Measurements from ENCODE around the gene SLC25A42.

Gene SLC25A42

GRCh38 chr19:19111136-19111835 is 47.5 kb downstream of the SLC25A42 start:
- Histone ChIP-seq H3K9ac (ENCODE audit: low read depth, low read length) (no peak overlapping the region), H3K27me3 (ENCODE audit: insufficient read depth, low read length) (no peaks in the 10 kb centered on the region), H3K27ac (ENCODE audit: low read length) (no peak overlapping the region), H3K36me3 (ENCODE audit: insufficient read depth, low read depth, low read length) (no peaks in the 10 kb centered on the region), H3K4me1 (ENCODE audit: insufficient read depth, low read length) (no peaks in the 10 kb centered on the region; the same call in 1 of the 2 replicates), H3K9me3 (ENCODE audit: insufficient read depth, low read depth, low read length) (no peaks in the 10 kb centered on the region), H3K4me3 (ENCODE audit: low read length) (no peak overlapping the region)

DNA sequence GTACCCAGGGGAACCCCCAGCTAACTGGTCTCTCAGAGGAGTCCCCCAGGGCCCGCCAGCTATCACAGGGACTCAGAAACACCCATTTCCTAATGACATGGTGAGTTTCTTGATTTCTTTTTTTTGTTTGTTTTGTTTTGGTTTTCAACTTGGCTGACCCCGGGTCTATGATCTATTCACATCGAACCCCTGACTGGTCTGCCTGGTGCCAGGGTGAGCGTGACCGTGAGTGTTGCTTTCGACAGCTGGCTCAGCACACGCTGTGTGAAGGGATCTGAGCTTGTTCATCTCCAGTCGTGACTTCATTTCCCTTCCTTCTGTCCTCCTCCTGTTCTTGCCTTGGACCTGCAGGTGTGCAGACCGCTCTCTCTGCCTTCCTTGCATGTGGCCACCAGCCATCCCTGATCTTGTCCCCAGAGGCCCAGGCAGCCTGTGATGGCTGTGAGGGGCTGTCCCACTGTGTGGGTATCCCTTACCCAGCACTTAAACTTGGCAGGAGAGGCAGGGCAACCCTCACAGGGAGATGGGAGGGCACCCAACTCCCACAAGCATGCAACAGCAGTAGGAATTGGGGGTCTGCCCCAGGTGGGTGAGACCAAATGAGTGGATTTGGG is 48.3 kb downstream of the SLC25A42 start:
- Histone ChIP-seq H3K36me3 (ENCODE audit: insufficient read depth, low read depth, low read length) (no peaks in the 10 kb centered on the region), H3K4me3 (ENCODE audit: low read length) (no peak overlapping the region), H3K4me1 (ENCODE audit: insufficient read depth, low read length) (no peaks in the 10 kb centered on the region; the same call in 1 of the 2 replicates), H3K27ac (ENCODE audit: low read length) (no peak overlapping the region), H3K9me3 (ENCODE audit: insufficient read depth, low read depth, low read length) (no peaks in the 10 kb centered on the region), H3K9ac (ENCODE audit: low read depth, low read length) (no peak overlapping the region), H3K27me3 (ENCODE audit: insufficient read depth, low read length) (no peaks in the 10 kb centered on the region)

- Histone ChIP-seq H3K27ac (ENCODE audit: low read length) (no peak overlapping the region), H3K9me3 (ENCODE audit: insufficient read depth, low read depth, low read length) (no peaks in the 10 kb centered on the region), H3K9ac (ENCODE audit: low read depth, low read length) (no peak overlapping the region), H3K4me1 (ENCODE audit: insufficient read depth, low read length) (no peaks in the 10 kb centered on the region; the same call in 1 of the 2 replicates), H3K4me3 (ENCODE audit: low read length) (no peak overlapping the region), H3K36me3 (ENCODE audit: insufficient read depth, low read depth, low read length) (no peaks in the 10 kb centered on the region), H3K27me3 (ENCODE audit: insufficient read depth, low read length) (no peaks in the 10 kb centered on the region)
Measured at GRCh38 chr19:19113040-19113626, 49.3 kb downstream of the SLC25A42 start.

GRCh38 chr19:19115954-19116353 is 52.2 kb downstream of the SLC25A42 start:
- Histone ChIP-seq H3K36me3 (ENCODE audit: insufficient read depth, low read depth, low read length) (peaks cover 13% of the 10 kb centered on the region; the same call in 1 of the 2 replicates), H3K4me1 (ENCODE audit: insufficient read depth, low read length) (peaks cover 5% of the 10 kb centered on the region; the same call in 1 of the 2 replicates), H3K9me3 (ENCODE audit: insufficient read depth, low read depth, low read length) (no peaks in the 10 kb centered on the region), H3K4me3 (ENCODE audit: low read length) (no peak overlapping the region), H3K27ac (ENCODE audit: low read length) (no peak overlapping the region), H3K27me3 (ENCODE audit: insufficient read depth, low read length) (no peaks in the 10 kb centered on the region), H3K9ac (ENCODE audit: low read depth, low read length) (no peak overlapping the region)

DNA sequence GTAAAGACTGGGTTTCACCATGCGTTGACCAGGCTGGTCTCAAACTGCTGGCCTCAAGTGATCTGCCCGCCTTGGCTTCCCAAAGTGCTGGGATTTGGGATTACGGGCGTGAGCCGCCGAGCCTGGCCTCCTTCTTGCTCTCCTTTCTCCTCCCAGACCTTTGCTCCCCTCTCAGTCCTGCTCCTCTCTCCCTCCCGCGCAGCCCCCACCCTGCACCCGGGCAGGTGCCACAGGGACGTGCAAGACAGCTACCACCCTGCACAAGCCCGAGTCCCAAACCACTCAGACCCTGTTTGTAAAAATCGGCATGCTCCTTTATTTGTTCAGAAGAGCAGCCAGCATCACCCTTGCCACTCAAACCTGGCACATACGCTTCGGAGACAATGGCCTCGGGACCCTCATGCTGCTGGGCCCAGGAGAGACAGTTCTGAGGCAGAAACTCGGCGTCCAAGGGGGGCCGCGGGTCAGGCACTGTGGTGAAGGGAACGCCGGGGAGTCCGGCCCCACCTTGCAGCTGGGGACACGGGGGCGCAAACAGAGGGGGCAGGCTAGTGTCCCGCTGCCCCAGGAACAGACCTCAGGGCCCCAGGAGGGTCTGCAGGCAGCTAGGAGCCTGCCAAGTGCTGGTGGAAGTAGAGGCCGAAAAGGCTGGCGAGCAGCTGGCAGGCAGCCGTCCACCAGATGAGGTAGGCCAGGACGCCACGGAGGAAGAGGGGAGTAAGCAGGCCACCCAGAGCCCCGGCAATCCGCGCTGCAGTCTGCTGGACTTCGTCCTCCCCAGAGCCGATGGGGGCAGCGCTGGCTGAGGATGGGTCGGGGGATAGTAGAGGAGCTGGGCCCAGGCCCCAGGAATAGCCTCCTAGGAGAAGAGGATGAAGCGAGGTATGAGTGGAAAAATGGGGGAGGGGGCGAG is 55.8 kb downstream of the SLC25A42 start:
- H3K9ac ChIP-seq (ENCODE audit: low read depth, low read length), result peak overlapping the region; percentile 45; the same call in 1 of the 2 replicates
- no peak overlapping the region for H3K27ac ChIP-seq (ENCODE audit: low read length)
- H3K36me3 ChIP-seq (ENCODE audit: insufficient read depth, low read depth, low read length), result peaks cover 13% of the 10 kb centered on the region; the same call in 1 of the 2 replicates
- no peaks in the 10 kb centered on the region for H3K9me3 ChIP-seq (ENCODE audit: insufficient read depth, low read depth, low read length)
- H3K4me1 ChIP-seq (ENCODE audit: insufficient read depth, low read length), result peaks cover 7% of the 10 kb centered on the region; the same call in 1 of the 2 replicates
- no peak overlapping the region for H3K4me3 ChIP-seq (ENCODE audit: low read length)
- H3K27me3 ChIP-seq (ENCODE audit: insufficient read depth, low read length), result no peaks in the 10 kb centered on the region

DNA sequence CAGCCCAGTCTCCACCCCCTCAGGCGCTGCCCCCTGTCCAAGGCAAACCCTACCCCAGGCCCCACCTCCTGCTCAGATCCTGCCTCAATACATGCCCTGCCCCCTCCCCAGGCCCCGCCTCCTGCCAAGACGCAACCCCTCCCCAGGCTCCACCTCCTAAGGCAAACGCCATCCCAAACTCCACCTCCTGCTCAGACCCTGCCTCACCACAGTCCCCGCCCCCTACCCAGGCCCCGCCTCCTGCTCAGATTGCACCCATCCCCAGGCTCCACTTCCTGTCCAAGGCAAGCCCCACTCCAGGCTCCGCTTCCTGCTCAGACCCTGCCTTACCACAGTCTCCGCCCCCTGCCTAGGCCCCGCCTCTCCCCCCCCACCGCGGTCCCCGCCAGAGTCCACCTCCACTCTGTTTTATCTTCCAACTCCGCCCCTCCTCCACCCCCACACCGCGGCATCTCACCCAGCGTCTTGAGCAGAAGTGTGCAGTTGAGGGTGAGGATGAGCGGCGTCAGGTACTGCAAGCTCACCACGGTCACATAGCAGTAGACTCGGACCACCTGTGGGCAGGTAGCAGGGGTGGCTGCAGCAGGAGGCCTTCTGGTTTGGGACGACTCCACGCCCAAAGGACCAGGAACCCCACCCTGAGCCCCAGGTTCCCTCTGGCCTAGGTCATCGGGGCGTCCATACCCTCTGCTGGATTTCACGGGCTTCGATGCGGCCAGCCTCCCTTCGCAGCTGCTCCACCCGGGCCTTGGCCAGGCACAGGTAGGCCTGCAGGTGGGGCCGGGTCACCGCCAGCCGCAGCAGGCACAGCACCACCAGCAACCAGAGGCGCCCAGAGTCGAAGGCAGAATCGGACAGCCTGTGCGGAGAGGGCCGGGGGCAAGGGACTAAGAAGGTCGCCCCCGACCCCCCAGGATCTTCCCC is 56.8 kb downstream of the SLC25A42 start:
- H3K4me3 ChIP-seq (ENCODE audit: low read length), result peak overlapping the region; percentile 73
- H3K27ac ChIP-seq (ENCODE audit: low read length), result peak overlapping the region; percentile 87
- H3K4me1 ChIP-seq (ENCODE audit: insufficient read depth, low read length), result peaks cover 7% of the 10 kb centered on the region; the same call in 1 of the 2 replicates
- no peaks in the 10 kb centered on the region for H3K27me3 ChIP-seq (ENCODE audit: insufficient read depth, low read length)
- peaks cover 13% of the 10 kb centered on the region; the same call in 1 of the 2 replicates for H3K36me3 ChIP-seq (ENCODE audit: insufficient read depth, low read depth, low read length)
- peak overlapping the region; percentile 58; the same call in 1 of the 2 replicates for H3K9ac ChIP-seq (ENCODE audit: low read depth, low read length)
- no peaks in the 10 kb centered on the region for H3K9me3 ChIP-seq (ENCODE audit: insufficient read depth, low read depth, low read length)

DNA sequence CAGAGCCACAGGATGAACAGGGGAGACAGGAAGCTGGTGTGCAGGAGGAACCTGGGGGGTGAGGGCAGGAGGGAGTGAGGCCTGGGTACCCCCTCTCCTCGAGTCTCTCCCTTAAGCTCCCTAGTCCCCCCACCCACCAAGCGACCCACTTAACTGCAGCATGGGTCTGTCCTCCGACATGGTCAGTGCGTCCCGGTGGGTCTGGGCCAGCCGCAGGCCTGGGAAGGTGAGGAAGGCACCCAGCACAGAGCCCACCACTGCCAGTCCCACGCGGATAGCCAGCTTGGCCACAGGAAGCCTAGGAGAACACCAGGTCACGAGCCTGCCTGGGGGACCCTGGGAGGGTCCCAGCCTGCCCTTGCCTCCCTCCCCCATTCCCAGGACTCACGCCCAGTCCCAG is 57.6 kb downstream of the SLC25A42 start:
- Histone ChIP-seq H3K4me3 (ENCODE audit: low read length) (no peak overlapping the region), H3K27ac (ENCODE audit: low read length) (no peak overlapping the region), H3K9ac (ENCODE audit: low read depth, low read length) (no peak overlapping the region), H3K36me3 (ENCODE audit: insufficient read depth, low read depth, low read length) (peaks cover 13% of the 10 kb centered on the region; the same call in 1 of the 2 replicates), H3K27me3 (ENCODE audit: insufficient read depth, low read length) (no peaks in the 10 kb centered on the region), H3K9me3 (ENCODE audit: insufficient read depth, low read depth, low read length) (no peaks in the 10 kb centered on the region), H3K4me1 (ENCODE audit: insufficient read depth, low read length) (peaks cover 7% of the 10 kb centered on the region; the same call in 1 of the 2 replicates)

DNA sequence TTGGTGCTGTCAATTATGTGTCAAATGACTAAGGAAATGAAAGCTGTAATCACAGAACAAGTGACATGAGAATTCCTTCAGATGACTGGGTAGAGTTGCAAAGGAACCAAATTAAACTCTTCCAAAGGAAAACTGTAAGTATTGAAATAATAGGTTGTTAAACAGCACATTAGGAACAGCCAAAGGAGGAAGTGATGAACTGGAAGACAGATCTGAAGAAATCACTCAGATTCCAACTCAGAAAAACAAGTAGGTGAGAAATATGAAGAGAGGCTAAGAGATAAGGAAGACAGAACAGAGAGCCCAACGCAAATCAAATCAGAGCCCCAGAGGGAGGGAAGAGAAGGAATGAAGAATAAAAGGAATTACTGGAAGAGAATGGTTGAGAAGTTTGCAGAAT is 59.1 kb downstream of the SLC25A42 start:
- no peak overlapping the region for H3K9ac ChIP-seq (ENCODE audit: low read depth, low read length)
- peaks cover 7% of the 10 kb centered on the region; the same call in 1 of the 2 replicates for H3K4me1 ChIP-seq (ENCODE audit: insufficient read depth, low read length)
- H3K27ac ChIP-seq (ENCODE audit: low read length), result no peak overlapping the region
- no peaks in the 10 kb centered on the region for H3K27me3 ChIP-seq (ENCODE audit: insufficient read depth, low read length)
- H3K36me3 ChIP-seq (ENCODE audit: insufficient read depth, low read depth, low read length), result peaks cover 13% of the 10 kb centered on the region; the same call in 1 of the 2 replicates
- no peak overlapping the region for H3K4me3 ChIP-seq (ENCODE audit: low read length)
- no peaks in the 10 kb centered on the region for H3K9me3 ChIP-seq (ENCODE audit: insufficient read depth, low read depth, low read length)

DNA sequence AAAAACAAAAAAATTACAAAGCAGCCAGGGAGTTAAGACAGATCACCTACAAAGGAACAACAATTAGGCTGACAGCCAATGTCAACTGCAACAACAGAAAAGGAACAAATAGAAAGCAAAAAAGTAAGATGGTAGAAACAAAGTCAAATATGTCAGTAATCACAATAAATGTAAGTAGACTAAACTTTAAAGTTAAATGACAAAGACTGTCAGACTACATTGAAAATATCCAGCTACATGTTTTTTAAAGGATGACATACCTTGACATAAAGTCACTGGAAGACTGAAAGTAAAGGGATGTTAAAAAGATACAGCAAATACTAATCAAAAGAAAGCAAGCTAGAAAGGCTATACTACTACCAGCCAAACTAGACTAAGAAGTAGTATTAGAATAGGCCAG is 59.6 kb downstream of the SLC25A42 start:
- peaks cover 13% of the 10 kb centered on the region; the same call in 1 of the 2 replicates for H3K36me3 ChIP-seq (ENCODE audit: insufficient read depth, low read depth, low read length)

GRCh38 chr19:19126102-19126501 is 62.3 kb downstream of the SLC25A42 start:
- Histone ChIP-seq H3K4me1 (ENCODE audit: insufficient read depth, low read length) (peaks cover 1% of the 10 kb centered on the region; the same call in 1 of the 2 replicates), H3K27ac (ENCODE audit: low read length) (no peak overlapping the region), H3K36me3 (ENCODE audit: insufficient read depth, low read depth, low read length) (no peaks in the 10 kb centered on the region), H3K9ac (ENCODE audit: low read depth, low read length) (no peak overlapping the region), H3K27me3 (ENCODE audit: insufficient read depth, low read length) (no peaks in the 10 kb centered on the region), H3K4me3 (ENCODE audit: low read length) (no peak overlapping the region), H3K9me3 (ENCODE audit: insufficient read depth, low read depth, low read length) (no peaks in the 10 kb centered on the region)

More for the DNA sequence above, 59.6 kb downstream of the SLC25A42 start:
- no peak overlapping the region for H3K4me3 ChIP-seq (ENCODE audit: low read length)
- no peaks in the 10 kb centered on the region for H3K9me3 ChIP-seq (ENCODE audit: insufficient read depth, low read depth, low read length)
- no peaks in the 10 kb centered on the region for H3K27me3 ChIP-seq (ENCODE audit: insufficient read depth, low read length)
- peaks cover 7% of the 10 kb centered on the region; the same call in 1 of the 2 replicates for H3K4me1 ChIP-seq (ENCODE audit: insufficient read depth, low read length)
- H3K27ac ChIP-seq (ENCODE audit: low read length), result no peak overlapping the region
- no peak overlapping the region for H3K9ac ChIP-seq (ENCODE audit: low read depth, low read length)

Data from iPS-20b (cell line).